Activated CD4-positive, alpha-beta memory T cell treated with anti-CD3 and anti-CD28 coated beads, Interleukin-2, amount 10 ng/mL, durations not matched to agents 7 days and 5 days (primary cell): ENCODE measurements around the gene PRDM16. TPM values are rescaled to one million over a fixed set of nuclear protein-coding genes. Genes with fewer than 3 reads are reported as not detected.

ENCODE experiments used
- CTCF ChIA-PET: fragments of 350-600 bp; sonication (Branson Sonifier 250); formaldehyde crosslinking; loops from one replicate; lab custom pipeline; 2021; ENCODE audit warnings: antibody characterized with exemption, inconsistent platforms; lab: Charles Lee
- POLR2A ChIA-PET: fragments of 350-600 bp; sonication (Branson Sonifier 250); formaldehyde crosslinking; loops from one replicate; lab custom pipeline; 2021; ENCODE audit warnings: antibody characterized with exemption; lab: Charles Lee
- DNase-seq: peaks from one replicate; pipeline ENCODE4 v3.0.0-alpha.2; 2020
- H3K27ac Mint-ChIP-seq: one replicate; pipeline ENCODE4 v1.8.0; 2021; ENCODE audit warnings: mild to moderate bottlenecking, mixed read lengths
- H3K27me3 Mint-ChIP-seq: one replicate; pipeline ENCODE4 v1.8.0; 2021; ENCODE audit warnings: mixed read lengths
- H3K36me3 Mint-ChIP-seq: one replicate; pipeline ENCODE4 v1.8.0; 2021; ENCODE audit warnings: low read depth, mixed read lengths
- H3K4me1 Mint-ChIP-seq: one replicate; pipeline ENCODE4 v1.8.0; 2021; ENCODE audit warnings: mixed read lengths
- H3K4me3 Mint-ChIP-seq: one replicate; pipeline ENCODE4 v1.8.0; 2021; ENCODE audit warnings: mild to moderate bottlenecking, mixed read lengths
- H3K9me3 Mint-ChIP-seq: one replicate; pipeline ENCODE4 v1.8.0; 2021; ENCODE audit warnings: mixed read lengths
- total RNA-seq, 2 experiments: library from RNA; stranded (reverse); gene quantifications; one replicate each; pipeline ENCODE4 v1.2.3, GENCODE V29; 2021

Gene PRDM16
- total RNA-seq, 2 experiments from 2014 or later: 0.03 to 0.20 TPM

DNA sequence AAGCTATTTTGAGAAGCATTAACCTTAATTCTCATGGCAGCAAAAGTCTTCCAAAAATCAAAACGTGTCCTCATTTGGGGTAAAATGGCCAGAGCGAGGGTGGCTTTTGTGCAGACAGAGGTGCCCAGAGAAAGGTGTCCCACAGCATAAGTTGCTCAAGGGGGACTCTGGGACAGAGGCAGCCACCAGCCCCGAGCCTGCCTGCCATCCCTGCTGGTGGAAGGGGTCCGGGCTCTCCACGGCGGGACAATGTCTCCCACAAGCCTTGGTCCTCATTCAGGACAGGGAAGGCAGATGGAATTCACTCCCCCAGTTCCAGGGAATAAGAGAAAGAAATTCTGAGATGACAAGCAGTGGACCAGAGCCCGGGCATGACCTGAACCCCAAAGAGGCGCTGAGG, 372.9 kb downstream of the PRDM16 start:
- H3K27ac Mint-ChIP-seq: no peak overlapping the region
- ChIA-PET CTCF (no interaction called here), POLR2A (no interaction called here)
- H3K27me3 Mint-ChIP-seq: no peaks in the 10 kb centered on the region
- no peaks in the 10 kb centered on the region for H3K36me3 Mint-ChIP-seq
- DNase-seq: no peak
- H3K9me3 Mint-ChIP-seq: no peaks in the 10 kb centered on the region
- no peaks in the 10 kb centered on the region for H3K4me1 Mint-ChIP-seq
- H3K4me3 Mint-ChIP-seq: no peak overlapping the region

DNA sequence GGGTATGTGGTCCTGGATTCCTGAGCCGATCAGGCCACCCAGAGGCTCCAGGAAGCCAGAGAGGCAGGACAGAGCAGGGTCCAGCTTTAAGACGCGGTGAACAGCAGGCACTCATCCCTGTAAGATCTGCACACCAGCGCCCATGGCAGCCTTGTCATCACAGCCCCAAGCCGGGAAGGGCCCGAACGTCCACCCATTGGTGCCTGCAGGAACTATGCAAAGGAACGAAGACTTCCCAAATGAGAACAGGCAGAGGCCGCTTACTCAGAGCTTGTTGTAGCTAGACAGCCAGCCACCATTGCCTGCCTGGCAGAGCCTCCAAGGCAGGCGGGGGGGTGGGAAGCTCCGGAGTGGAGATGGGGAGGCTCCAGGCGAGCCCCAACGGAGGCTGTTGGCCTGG, 373.3 kb downstream of the PRDM16 start:
- H3K4me1 Mint-ChIP-seq: no peaks in the 10 kb centered on the region
- H3K36me3 Mint-ChIP-seq: no peaks in the 10 kb centered on the region
- no peaks in the 10 kb centered on the region for H3K9me3 Mint-ChIP-seq
- POLR2A ChIA-PET: no interaction called here
- no peak for DNase-seq
- no peaks in the 10 kb centered on the region for H3K27me3 Mint-ChIP-seq
- CTCF ChIA-PET: no interaction called here
- no peak overlapping the region for H3K27ac Mint-ChIP-seq
- no peak overlapping the region for H3K4me3 Mint-ChIP-seq

DNA sequence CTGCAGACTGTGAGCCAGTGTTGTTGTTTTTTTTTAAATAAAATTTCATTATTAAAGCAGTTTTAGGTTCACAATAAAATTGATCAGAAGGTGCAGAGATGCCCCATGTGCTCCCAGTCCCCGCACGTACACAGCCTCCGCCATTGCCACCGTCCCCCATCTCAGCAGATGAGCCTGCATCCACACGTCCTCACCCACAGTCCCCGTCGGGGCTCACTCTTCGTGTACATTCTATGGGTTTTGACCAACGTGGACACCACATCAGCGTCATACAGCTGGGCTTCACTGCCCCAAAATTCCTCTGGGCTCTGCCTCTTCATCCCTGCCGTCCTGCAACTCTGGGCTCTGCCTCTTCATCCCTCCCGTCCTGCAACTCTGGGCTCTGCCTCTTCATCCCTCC, 373.9 kb downstream of the PRDM16 start:
- CTCF ChIA-PET: no interaction called here
- H3K27ac Mint-ChIP-seq: no peak overlapping the region
- POLR2A ChIA-PET: no interaction called here
- DNase-seq: no peak
- H3K36me3 Mint-ChIP-seq: no peaks in the 10 kb centered on the region
- H3K4me1 Mint-ChIP-seq: no peaks in the 10 kb centered on the region
- no peak overlapping the region for H3K4me3 Mint-ChIP-seq
- peaks cover 3% of the 10 kb centered on the region for H3K27me3 Mint-ChIP-seq
- no peaks in the 10 kb centered on the region for H3K9me3 Mint-ChIP-seq

DNA sequence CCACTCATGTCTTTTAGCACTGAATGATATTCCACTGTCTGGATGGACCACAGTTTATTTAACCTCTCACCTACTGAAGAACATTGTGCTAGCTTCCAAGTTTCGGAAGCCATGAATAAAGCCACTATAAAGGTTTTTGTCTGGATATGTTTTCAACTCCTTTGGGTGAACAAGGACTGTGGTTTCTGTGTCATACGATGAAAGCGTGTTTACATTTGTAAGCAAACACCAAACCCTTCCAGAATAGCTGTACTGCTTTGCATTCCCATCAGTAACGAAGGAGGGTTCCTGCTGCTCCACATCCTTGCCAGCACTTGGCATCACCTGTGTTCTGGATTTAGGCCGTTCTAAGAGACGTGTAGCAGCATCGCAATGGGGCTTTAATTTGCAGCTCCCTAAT, 374.8 kb downstream of the PRDM16 start:
- peaks cover 3% of the 10 kb centered on the region for H3K27me3 Mint-ChIP-seq
- no peak overlapping the region for H3K27ac Mint-ChIP-seq
- H3K9me3 Mint-ChIP-seq: no peaks in the 10 kb centered on the region
- CTCF ChIA-PET: no interaction called here
- H3K4me3 Mint-ChIP-seq: no peak overlapping the region
- POLR2A ChIA-PET: no interaction called here
- no peak for DNase-seq
- no peaks in the 10 kb centered on the region for H3K4me1 Mint-ChIP-seq
- no peaks in the 10 kb centered on the region for H3K36me3 Mint-ChIP-seq

DNA sequence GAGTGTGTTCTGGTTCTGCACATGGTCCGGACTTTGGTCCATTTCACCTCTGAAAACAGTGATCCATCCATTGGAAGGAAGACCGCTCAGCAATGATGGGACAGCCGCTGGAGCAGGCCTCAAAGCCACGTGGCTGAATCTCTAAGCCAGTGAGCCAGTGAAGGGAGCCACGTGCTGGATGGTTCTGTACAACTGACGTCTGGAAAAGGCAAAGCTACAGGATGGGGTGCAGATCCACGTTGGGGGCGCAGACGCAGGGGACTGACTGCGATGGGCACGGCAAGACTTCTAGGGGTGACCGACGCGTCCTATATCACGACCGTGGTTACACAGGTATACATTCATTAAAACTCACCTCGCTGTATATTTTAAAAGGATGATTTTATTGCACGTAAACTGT, 375.3 kb downstream of the PRDM16 start:
- CTCF ChIA-PET: no interaction called here
- Mint-ChIP-seq H3K4me3 (no peak overlapping the region), H3K27ac (no peak overlapping the region), H3K4me1 (no peaks in the 10 kb centered on the region), H3K9me3 (no peaks in the 10 kb centered on the region), H3K27me3 (peaks cover 3% of the 10 kb centered on the region), H3K36me3 (no peaks in the 10 kb centered on the region)
- DNase-seq: no peak
- POLR2A ChIA-PET: no interaction called here

DNA sequence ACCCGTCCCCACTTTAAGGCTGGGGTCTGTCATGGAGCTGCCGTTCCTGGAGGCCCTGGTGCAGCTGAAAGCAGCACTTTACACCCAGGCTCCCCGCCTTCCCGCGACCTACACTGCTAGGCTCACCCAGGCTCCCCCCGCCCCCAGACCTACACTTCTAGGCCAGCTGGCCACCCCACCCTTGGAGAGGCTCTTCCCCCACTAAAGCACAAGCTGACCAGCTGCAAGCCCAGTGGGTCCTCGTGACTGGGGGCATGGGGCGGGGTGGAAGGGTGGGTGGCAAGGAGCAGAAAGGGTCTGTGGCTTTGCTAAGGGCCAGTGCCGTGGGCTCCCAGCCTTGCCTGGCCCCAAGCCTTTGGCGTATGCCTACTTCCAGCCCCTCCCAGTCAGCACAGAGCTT, 375.7 kb downstream of the PRDM16 start:
- ChIA-PET POLR2A (no interaction called here), CTCF (no interaction called here)
- H3K27ac Mint-ChIP-seq: no peak overlapping the region
- H3K4me1 Mint-ChIP-seq: no peaks in the 10 kb centered on the region
- peaks cover 6% of the 10 kb centered on the region for H3K27me3 Mint-ChIP-seq
- no peak for DNase-seq
- H3K4me3 Mint-ChIP-seq: no peak overlapping the region
- no peaks in the 10 kb centered on the region for H3K9me3 Mint-ChIP-seq
- H3K36me3 Mint-ChIP-seq: no peaks in the 10 kb centered on the region

DNA sequence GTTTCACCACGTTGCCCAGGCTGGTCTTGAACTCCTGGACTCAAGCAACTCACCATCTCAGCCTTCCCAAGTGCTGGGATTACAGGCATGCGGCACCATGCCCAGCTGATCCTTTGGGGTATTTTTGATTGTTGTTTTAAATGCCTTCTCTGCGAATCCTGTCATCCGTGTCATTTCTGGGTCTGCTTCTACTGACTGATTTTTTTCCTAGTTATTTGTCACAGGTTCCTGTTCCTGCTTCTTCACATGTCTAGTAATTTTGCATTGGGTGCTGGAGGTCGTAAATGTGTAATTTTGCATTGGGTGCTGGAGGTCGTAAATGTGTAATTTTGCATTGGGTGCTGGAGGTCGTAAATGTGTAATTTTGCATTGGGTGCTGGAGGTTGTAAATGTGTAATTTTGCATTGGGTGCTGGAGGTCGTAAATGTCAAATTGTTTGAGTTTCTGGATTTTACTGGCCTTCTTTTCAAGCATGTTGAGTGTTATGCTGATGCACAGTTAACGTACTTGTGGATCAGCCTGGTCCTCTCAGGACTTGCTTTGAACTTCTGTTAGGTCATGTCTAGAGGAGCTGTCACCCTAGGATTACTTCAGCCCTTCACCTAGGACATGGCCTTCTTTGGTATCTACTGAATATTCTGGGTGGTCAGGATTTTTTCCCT, 381.3 kb downstream of the PRDM16 start:
- no peak overlapping the region for H3K4me3 Mint-ChIP-seq
- H3K9me3 Mint-ChIP-seq: no peaks in the 10 kb centered on the region
- ChIA-PET POLR2A (no interaction called here), CTCF (no interaction called here)
- H3K27me3 Mint-ChIP-seq: peaks cover 16% of the 10 kb centered on the region
- no peaks in the 10 kb centered on the region for H3K36me3 Mint-ChIP-seq
- no peak overlapping the region for H3K27ac Mint-ChIP-seq
- DNase-seq: no peak
- H3K4me1 Mint-ChIP-seq: peaks cover 2% of the 10 kb centered on the region

DNA sequence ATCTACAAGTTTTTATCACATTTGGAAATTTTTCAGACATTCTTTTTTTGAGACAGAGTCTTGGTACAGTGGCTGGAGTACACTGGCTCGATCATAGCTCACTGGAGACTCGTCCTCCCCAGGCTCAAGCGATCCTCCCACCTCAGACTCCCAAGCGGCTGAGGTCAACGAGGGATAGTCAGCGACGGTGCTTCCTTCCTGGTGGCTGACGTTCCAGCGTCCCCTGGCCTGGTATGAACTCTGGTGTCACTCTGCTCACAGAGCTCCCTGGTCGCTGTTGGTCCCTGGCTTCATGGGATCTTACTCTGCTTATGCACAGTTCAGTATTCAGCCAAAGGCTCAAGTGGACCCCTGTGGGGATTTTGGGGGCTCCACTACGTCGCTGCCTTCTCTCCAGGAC, 382.0 kb downstream of the PRDM16 start:
- Mint-ChIP-seq H3K36me3 (no peaks in the 10 kb centered on the region), H3K27me3 (peaks cover 20% of the 10 kb centered on the region), H3K4me1 (peaks cover 4% of the 10 kb centered on the region), H3K4me3 (no peak overlapping the region), H3K9me3 (no peaks in the 10 kb centered on the region), H3K27ac (no peak overlapping the region)
- DNase-seq: no peak
- ChIA-PET POLR2A (no interaction called here), CTCF (no interaction called here)

DNA sequence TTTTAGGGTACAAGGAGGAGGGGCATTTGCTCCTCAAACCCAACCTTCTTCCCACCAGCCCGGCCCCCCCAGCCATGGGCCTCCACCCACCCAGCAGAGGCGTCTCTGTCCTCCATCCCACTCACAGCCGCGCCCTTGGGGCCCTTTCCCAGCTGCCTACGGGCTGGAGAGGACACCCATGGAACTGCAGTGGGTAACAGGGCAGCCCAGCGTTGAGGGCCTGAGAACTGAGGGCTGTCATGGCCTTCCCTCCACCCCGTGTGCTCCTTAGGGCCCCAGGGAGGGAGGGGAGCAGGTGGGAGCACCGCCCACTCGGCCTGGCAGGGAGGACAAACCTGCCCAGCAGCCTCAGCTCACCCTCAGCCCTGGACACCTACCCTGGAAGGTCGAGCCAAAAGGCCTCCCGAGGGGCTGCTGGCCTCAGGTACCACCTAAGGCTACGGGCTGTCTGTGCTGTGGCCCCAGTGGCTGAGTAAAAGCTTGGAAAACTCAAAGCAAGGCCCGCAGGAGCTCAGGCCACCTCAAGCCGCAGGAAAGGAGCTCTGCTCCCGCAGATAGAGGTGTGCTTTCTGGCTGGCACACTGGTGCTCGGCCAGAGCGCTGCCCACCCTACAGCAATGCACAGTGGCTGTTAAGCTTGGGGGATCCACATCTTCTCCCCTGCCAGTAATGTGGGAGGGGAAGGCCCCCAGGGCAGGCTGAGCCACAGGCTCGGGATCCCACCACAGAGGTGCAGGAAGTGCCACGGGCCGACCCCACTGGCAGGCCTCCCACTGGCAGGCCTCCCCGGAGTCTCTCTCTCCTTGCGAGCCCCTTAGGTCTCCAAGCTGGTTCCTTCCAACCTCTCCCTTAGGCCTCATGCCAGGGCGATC, 383.2 kb downstream of the PRDM16 start:
- Mint-ChIP-seq H3K4me1 (peaks cover 4% of the 10 kb centered on the region), H3K36me3 (no peaks in the 10 kb centered on the region), H3K9me3 (no peaks in the 10 kb centered on the region), H3K27ac (no peak overlapping the region), H3K27me3 (peaks cover 20% of the 10 kb centered on the region), H3K4me3 (no peak overlapping the region)
- ChIA-PET CTCF (interaction anchor here (0.5 to 2.3 kb wide), 6 partner anchors 33 to 1491 kb away, joined by 3 to 22 read pairs (median 6); no protein-coding TSS in a partner anchor), POLR2A (no interaction called here)
- no peak for DNase-seq

DNA sequence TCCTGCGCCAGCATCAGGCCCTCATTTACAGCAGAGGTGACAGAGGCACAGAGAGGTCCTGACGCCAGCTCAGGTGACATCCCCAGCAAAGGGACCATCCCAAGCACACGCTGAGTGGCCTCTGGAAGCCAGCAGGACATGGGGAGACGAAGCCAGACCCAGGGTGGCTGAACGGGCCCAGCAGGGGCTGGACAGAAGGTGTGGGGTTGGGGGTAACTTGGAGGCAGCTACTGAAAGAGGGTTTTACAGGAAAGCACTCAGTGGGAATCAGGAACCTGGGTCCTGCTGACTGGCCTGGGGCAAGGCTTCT, 383.8 kb downstream of the PRDM16 start:
- no peaks in the 10 kb centered on the region for H3K36me3 Mint-ChIP-seq
- H3K9me3 Mint-ChIP-seq: no peaks in the 10 kb centered on the region
- H3K4me3 Mint-ChIP-seq: no peak overlapping the region
- peaks cover 4% of the 10 kb centered on the region for H3K4me1 Mint-ChIP-seq
- DNase-seq: no peak
- ChIA-PET POLR2A (no interaction called here), CTCF (interaction anchor here (0.5 to 2.3 kb wide), 6 partner anchors 33 to 1490 kb away, joined by 3 to 22 read pairs (median 6); no protein-coding TSS in a partner anchor)
- no peak overlapping the region for H3K27ac Mint-ChIP-seq
- H3K27me3 Mint-ChIP-seq: peaks cover 18% of the 10 kb centered on the region

DNA sequence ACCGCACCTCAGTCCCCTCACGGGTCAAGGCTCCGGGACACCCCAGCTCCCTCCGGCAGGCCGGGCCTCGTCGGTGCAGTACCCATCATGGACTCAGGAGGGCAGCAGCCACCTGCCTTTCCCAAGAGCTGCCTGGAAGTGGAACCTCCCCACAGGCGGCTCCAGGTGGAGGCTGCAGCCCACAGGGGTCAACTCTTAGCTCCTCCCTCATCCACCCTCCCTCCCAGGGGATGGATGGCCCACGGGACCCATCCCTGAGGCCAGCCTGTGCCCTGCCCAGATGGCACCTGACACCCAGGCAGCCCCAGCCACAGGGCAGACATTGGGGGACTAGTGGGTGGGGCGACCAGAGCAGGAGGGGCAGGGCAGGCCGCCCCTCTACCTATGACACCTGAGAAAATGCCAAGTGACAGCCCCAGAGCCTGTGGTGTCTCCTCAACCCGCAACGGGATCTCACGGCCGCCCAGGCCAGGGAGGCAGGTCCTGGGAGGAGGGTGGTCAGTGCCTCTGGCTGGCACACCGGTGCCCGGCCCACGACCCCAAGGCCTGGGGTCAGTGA, 384.3 kb downstream of the PRDM16 start:
- Mint-ChIP-seq H3K4me1 (peaks cover 4% of the 10 kb centered on the region), H3K4me3 (no peak overlapping the region), H3K9me3 (no peaks in the 10 kb centered on the region), H3K27ac (no peak overlapping the region), H3K27me3 (peaks cover 18% of the 10 kb centered on the region), H3K36me3 (no peaks in the 10 kb centered on the region)
- DNase-seq: peak; percentile 69
- POLR2A ChIA-PET: no interaction called here
- CTCF ChIA-PET: interaction anchor here (0.5 to 2.3 kb wide), 7 partner anchors 32 to 1490 kb away, joined by 3 to 22 read pairs (median 7); no protein-coding TSS in a partner anchor

DNA sequence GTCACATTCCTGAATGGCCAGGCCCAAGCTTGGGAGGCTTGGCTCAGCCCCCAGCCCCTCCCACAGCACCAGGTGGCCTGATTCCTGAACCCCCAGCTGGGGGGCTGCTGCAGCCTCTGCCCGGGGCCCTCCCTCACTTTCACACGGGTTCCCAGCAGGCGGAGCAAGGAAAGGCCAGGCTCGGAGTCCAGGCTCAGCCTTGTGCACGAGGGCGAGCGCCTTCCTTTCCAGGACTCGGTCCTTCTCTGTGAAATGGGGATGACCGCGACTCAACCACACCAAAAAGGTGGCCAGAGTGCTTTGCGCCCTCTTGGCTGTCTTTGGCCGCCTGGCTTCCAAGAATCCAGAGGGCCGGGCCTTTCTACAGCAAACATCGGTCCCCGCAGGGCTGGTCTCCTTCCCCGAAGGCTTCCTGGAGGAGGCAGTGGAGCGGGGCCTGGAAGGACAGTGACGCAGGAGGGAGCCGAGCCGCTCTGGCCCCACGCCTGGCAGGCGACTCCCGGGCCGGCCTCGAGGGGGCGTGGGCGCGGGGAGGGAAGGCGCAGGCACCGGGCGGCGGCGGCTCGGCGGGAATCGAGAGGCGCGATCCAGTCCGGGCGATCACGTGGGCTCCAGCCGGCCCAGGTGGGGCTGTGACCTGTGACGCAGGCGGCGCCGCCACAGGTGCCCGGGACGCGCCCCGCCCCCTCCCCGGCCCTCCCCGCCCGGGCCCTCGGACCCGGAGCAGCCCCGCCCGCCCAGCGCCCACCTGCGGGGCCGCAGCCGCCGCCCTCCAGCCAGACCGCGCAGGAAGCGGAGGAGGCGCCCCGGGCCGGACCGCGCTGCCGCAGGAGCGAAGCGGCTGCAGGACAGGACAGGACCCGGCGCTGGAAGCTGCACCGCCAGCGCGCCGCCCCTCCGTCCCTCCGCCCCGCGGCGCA, 385.1 kb downstream of the PRDM16 start, which contains the start of gene ARHGEF16:
Gene ARHGEF16, plus strand, starts transcription at position 775 of the 920 bp plus-strand sequence. CDS start 8,420 bp downstream, outside the sequence.
- H3K27me3 Mint-ChIP-seq: peaks cover 18% of the 10 kb centered on the region
- ChIA-PET CTCF (interaction anchor here (1.3 to 2.3 kb wide), 3 partner anchors 31 to 167 kb away, joined by 8 to 22 read pairs (median 13); no protein-coding TSS in a partner anchor), POLR2A (no interaction called here)
- DNase-seq: no peak
- H3K4me3 Mint-ChIP-seq: no peak within 1 kb of the TSS
- H3K27ac Mint-ChIP-seq: no peak within 1 kb of the TSS
- peaks cover 4% of the 10 kb centered on the region for H3K4me1 Mint-ChIP-seq
- H3K36me3 Mint-ChIP-seq: no peaks in the 10 kb centered on the region
- H3K9me3 Mint-ChIP-seq: no peaks in the 10 kb centered on the region
